H9 (cell line): ENCODE data around the gene SMPX. TPM values are rescaled to one million over a fixed set of nuclear protein-coding genes. Genes with fewer than 3 reads are reported as not detected.
"Not testable (repeated sequence)": the region's sequence is repeated elsewhere in the genome, so short reads cannot be mapped to it uniquely, and the experiment has no call there.

Experiments used
- DNase-seq: peaks from one replicate; pipeline ENCODE4 v3.0.0-alpha.2; 2017
- H2AFZ ChIP-seq: one replicate; pipeline ENCODE4 v1.6.1; 2013; ENCODE audit warnings: mild to moderate bottlenecking, low read length, control low read depth, moderate library complexity
- H2AK5ac ChIP-seq: 2 replicates; pipeline ENCODE4 v1.6.1; 2013; ENCODE audit warnings: low read length, control low read depth, mixed read lengths; ENCODE audit not compliant: insufficient read length
- H2BK120ac ChIP-seq: one replicate; pipeline ENCODE4 v1.6.1; 2013; ENCODE audit warnings: low read depth, mild to moderate bottlenecking, low read length, control low read depth, inconsistent platforms; ENCODE audit not compliant: poor library complexity, severe bottlenecking
- H2BK12ac ChIP-seq: 2 replicates; pipeline ENCODE4 v1.6.1; 2013; ENCODE audit warnings: low read length, control low read depth, mixed read lengths, low read depth; ENCODE audit not compliant: insufficient read length
- H2BK15ac ChIP-seq: 2 replicates; pipeline ENCODE4 v1.6.1; 2013; ENCODE audit warnings: low read depth, low read length, control low read depth
- H2BK20ac ChIP-seq: one replicate; pipeline ENCODE4 v1.6.1; 2013; ENCODE audit warnings: low read depth, mild to moderate bottlenecking, low read length, control low read depth, inconsistent platforms; ENCODE audit not compliant: poor library complexity, severe bottlenecking
- H2BK5ac ChIP-seq: 2 replicates; pipeline ENCODE4 v1.6.1; 2013; ENCODE audit warnings: low read length, control low read depth, mixed read lengths; ENCODE audit not compliant: insufficient read length
- H3K14ac ChIP-seq: 2 replicates; pipeline ENCODE4 v1.6.1; 2013; ENCODE audit warnings: low read length, control low read depth; ENCODE audit not compliant: insufficient read depth
- H3K18ac ChIP-seq: 2 replicates; pipeline ENCODE4 v1.6.1; 2013; ENCODE audit warnings: low read depth, mild to moderate bottlenecking, mixed read lengths, low read length, control low read depth; ENCODE audit not compliant: insufficient read length
- H3K23ac ChIP-seq: 2 replicates; pipeline ENCODE4 v1.6.1; 2013; ENCODE audit warnings: low read length, control low read depth, mixed read lengths, low read depth; ENCODE audit not compliant: insufficient read length
- H3K23me2 ChIP-seq: 2 replicates; pipeline ENCODE4 v1.6.1; 2013; ENCODE audit warnings: low read depth, mild to moderate bottlenecking, mixed read lengths, low read length, control low read depth; ENCODE audit not compliant: insufficient read length, poor library complexity, severe bottlenecking
- H3K27ac ChIP-seq: 2 replicates; pipeline ENCODE4 v1.5.1; 2013; ENCODE audit warnings: low read length, control low read depth, mixed read lengths, low read depth; ENCODE audit not compliant: insufficient read length
- H3K27me3 ChIP-seq: 2 replicates; pipeline ENCODE4 v1.6.1; 2013; ENCODE audit warnings: low read length, control low read depth, inconsistent platforms; ENCODE audit not compliant: insufficient read depth
- H3K4ac ChIP-seq: 2 replicates; pipeline ENCODE4 v1.6.1; 2013; ENCODE audit warnings: low read depth, mild to moderate bottlenecking, control low read depth, inconsistent platforms, low read length, moderate library complexity
- H3K4me1 ChIP-seq: 2 replicates; pipeline ENCODE4 v1.6.1; 2013; ENCODE audit warnings: low read length, control low read depth, inconsistent platforms; ENCODE audit not compliant: insufficient read depth
- H3K4me2 ChIP-seq: 2 replicates; pipeline ENCODE4 v1.6.1; 2013; ENCODE audit warnings: low read length, control low read depth, mixed read lengths; ENCODE audit not compliant: insufficient read length, insufficient read depth
- H3K56ac ChIP-seq: 2 replicates; pipeline ENCODE4 v1.6.1; 2013; ENCODE audit warnings: low read depth, mild to moderate bottlenecking, mixed read lengths, low read length, control low read depth; ENCODE audit not compliant: insufficient read length
- H3K79me1 ChIP-seq: 2 replicates; pipeline ENCODE4 v1.6.1; 2013; ENCODE audit warnings: low read depth, mild to moderate bottlenecking, moderate library complexity, low read length, control low read depth, inconsistent platforms; ENCODE audit not compliant: insufficient read depth, poor library complexity, severe bottlenecking
- H3K79me2 ChIP-seq: 2 replicates; pipeline ENCODE4 v1.6.1; 2013; ENCODE audit warnings: low read length, control low read depth, inconsistent platforms; ENCODE audit not compliant: insufficient read depth
- H3K9ac ChIP-seq: 2 replicates; pipeline ENCODE4 v1.6.1; 2013; ENCODE audit warnings: low read length, control low read depth, mixed read lengths; ENCODE audit not compliant: insufficient read length; ENCODE audit errors: extremely low read depth
- H3K9me3 ChIP-seq: one replicate; pipeline ENCODE4 v1.6.1; 2013; ENCODE audit warnings: low read depth, low read length, inconsistent platforms; ENCODE audit not compliant: control insufficient read depth
- H3T11ph ChIP-seq: one replicate; pipeline ENCODE4 v1.6.1; 2013; ENCODE audit warnings: mild to moderate bottlenecking, low read length, control low read depth, inconsistent platforms
- H4K20me1 ChIP-seq: one replicate; pipeline ENCODE4 v1.6.1; 2013; ENCODE audit not compliant: control insufficient read depth, insufficient read length, insufficient read depth
- H4K5ac ChIP-seq: 2 replicates; pipeline ENCODE4 v1.6.1; 2013; ENCODE audit warnings: low read depth, mild to moderate bottlenecking, mixed read lengths, low read length, control low read depth; ENCODE audit not compliant: insufficient read length
- H4K8ac ChIP-seq: replicated peaks from 2 replicates; pipeline ENCODE4 v1.6.1; 2013; ENCODE audit warnings: low read length, control low read depth, mixed read lengths, low read depth; ENCODE audit not compliant: insufficient read length
- H4K91ac ChIP-seq: 2 replicates; pipeline ENCODE4 v1.6.1; 2013; ENCODE audit warnings: low read depth, mild to moderate bottlenecking, moderate library complexity, mixed read lengths, low read length, control low read depth; ENCODE audit not compliant: insufficient read length
- H3K27ac Mint-ChIP-seq, 3 experiments: 2 replicates in 2 of 3; 3 replicates in 1 of 3; pipeline ENCODE4 v1.8.0; 2020 to 2021; ENCODE audit warnings: mixed read lengths in 3 of 3, mild to moderate bottlenecking in 1 of 3, moderate library complexity in 1 of 3
- H3K27me3 Mint-ChIP-seq: 2 replicates; pipeline ENCODE4 v1.8.0; 2021; ENCODE audit warnings: low read depth, mild to moderate bottlenecking, moderate library complexity, mixed read lengths
- H3K36me3 Mint-ChIP-seq, 3 experiments: 2 replicates in 2 of 3; 3 replicates in 1 of 3; pipeline ENCODE4 v1.8.0; 2020 to 2021; ENCODE audit warnings: low read depth in 3 of 3, mixed read lengths in 3 of 3; ENCODE audit not compliant: insufficient read depth in 1 of 3
- H3K4me1 Mint-ChIP-seq, 2 experiments: 2 replicates each; pipeline ENCODE4 v1.8.0; 2020; ENCODE audit warnings: mixed read lengths in 2 of 2
- H3K4me3 Mint-ChIP-seq, 2 experiments: 2 replicates in 1 of 2; 3 replicates in 1 of 2; pipeline ENCODE4 v1.8.0; 2020 to 2021; ENCODE audit warnings: mild to moderate bottlenecking in 2 of 2, mixed read lengths in 2 of 2, moderate library complexity in 1 of 2
- H3K9me3 Mint-ChIP-seq, 2 experiments: 2 replicates in 1 of 2; 3 replicates in 1 of 2; pipeline ENCODE4 v1.8.0; 2020; ENCODE audit warnings: mild to moderate bottlenecking in 2 of 2, mixed read lengths in 2 of 2, moderate library complexity in 1 of 2
- whole genome bisulfite sequencing: extraction: QIAGEN DNeasy Blood & Tissue Kit; methylation state at CpG from one replicate; pipeline ENCODE4 v1.1.7; 2013; ENCODE audit warnings: missing lambda C conversion rate, low lambda C conversion rate, mixed read lengths; ENCODE audit not compliant: insufficient read length; ENCODE audit errors: extremely low coverage; 5-methylcytosine and 5-hydroxymethylcytosine counted together
- total RNA-seq: library from RNA; stranded (reverse); gene quantifications from 2 replicates; pipeline ENCODE4 v1.2.1, GENCODE V29; 2021

SMPX gene
- total RNA-seq, 1 experiment from 2014 or later: not detected

- not testable (repeated sequence) for H2BK20ac ChIP-seq, H2BK15ac ChIP-seq, H3K27ac ChIP-seq, H3K4me2 ChIP-seq, H3K9ac ChIP-seq, H4K91ac ChIP-seq, H4K5ac ChIP-seq, H3K79me2 ChIP-seq, H3T11ph ChIP-seq, H2BK5ac ChIP-seq, H2BK120ac ChIP-seq, H4K8ac ChIP-seq, H3K4ac ChIP-seq, H2BK12ac ChIP-seq, H3K4me1 ChIP-seq, H3K27ac Mint-ChIP-seq, H3K4me3 Mint-ChIP-seq, H3K18ac ChIP-seq, H3K9me3 ChIP-seq, H3K56ac ChIP-seq, H3K23me2 ChIP-seq, H3K14ac ChIP-seq, H4K20me1 ChIP-seq, H3K27me3 Mint-ChIP-seq, H3K36me3 Mint-ChIP-seq, DNase-seq, H2AFZ ChIP-seq, H3K27me3 ChIP-seq, H3K23ac ChIP-seq, H2AK5ac ChIP-seq, H3K79me1 ChIP-seq
- peaks cover 25 to 36% of the 10 kb centered on the region in 2 experiments for H3K4me1 Mint-ChIP-seq
- WGBS: no CpG with 5 or more reads among the region's 2 CpGs
- peaks cover 8 to 37% of the 10 kb centered on the region in 2 experiments for H3K9me3 Mint-ChIP-seq
Measured at GRCh38 chrX:21773036-21773435, 15.1 kb upstream of the SMPX start.
